Measurements from ENCODE around the gene TDRD3. TPM values are rescaled to one million over a fixed set of nuclear protein-coding genes. Genes with fewer than 3 reads are reported as not detected.
A peak's percentile ranks its signal among the peaks of the same experiment; 100 is the strongest.

The TDRD3 gene
- total and polyA plus RNA-seq, 2 experiments from 2014 or later = 20.8 to 29.5 TPM

GRCh38 chr13:60352644-60353043 lies 44.4 kb upstream of the TDRD3 start:
- no peak overlapping the region for H3K27ac ChIP-seq
- no peak overlapping the region for H3K4me3 ChIP-seq
- no peaks in the 10 kb centered on the region for H3K36me3 ChIP-seq
- no peaks in the 10 kb centered on the region for H3K9me3 ChIP-seq (ENCODE audit: low read depth)
- no peaks in the 10 kb centered on the region for H3K4me1 ChIP-seq (ENCODE audit: low read depth)
- no peaks in the 10 kb centered on the region for H3K27me3 ChIP-seq
- no peak for DNase-seq (ENCODE audit: low read depth in 1 of 2, low spot score in 1 of 2)
- no peak for TF ChIP-seq CTCF (IDR thresholded peaks at IDR 0.05; ENCODE audit: low read depth, low read length)

GRCh38 chr13:60355056-60355455 lies 42.0 kb upstream of the TDRD3 start:
- H3K36me3 ChIP-seq = no peaks in the 10 kb centered on the region
- DNase-seq (ENCODE audit: low read depth in 1 of 2, low spot score in 1 of 2) = no peak
- H3K4me3 ChIP-seq = no peak overlapping the region
- no peaks in the 10 kb centered on the region for H3K4me1 ChIP-seq (ENCODE audit: low read depth)
- TF ChIP-seq CTCF (IDR thresholded peaks at IDR 0.05; ENCODE audit: low read depth, low read length) = no peak
- no peaks in the 10 kb centered on the region for H3K27me3 ChIP-seq
- H3K27ac ChIP-seq = no peak overlapping the region
- H3K9me3 ChIP-seq (ENCODE audit: low read depth) = no peaks in the 10 kb centered on the region

- no peak for TF ChIP-seq CTCF (IDR thresholded peaks at IDR 0.05; ENCODE audit: low read depth, low read length)
- no peak for DNase-seq (ENCODE audit: low read depth in 1 of 2, low spot score in 1 of 2)
- Histone ChIP-seq H3K27ac (no peak overlapping the region), H3K36me3 (no peaks in the 10 kb centered on the region), H3K4me1 (ENCODE audit: low read depth) (no peaks in the 10 kb centered on the region), H3K4me3 (no peak overlapping the region), H3K9me3 (ENCODE audit: low read depth) (no peaks in the 10 kb centered on the region), H3K27me3 (no peaks in the 10 kb centered on the region)
Observed at GRCh38 chr13:60356970-60357369, 40.0 kb upstream of the TDRD3 start.

GRCh38 chr13:60358453-60358852 lies 38.6 kb upstream of the TDRD3 start:
- no peaks in the 10 kb centered on the region for H3K4me1 ChIP-seq (ENCODE audit: low read depth)
- DNase-seq (ENCODE audit: low read depth in 1 of 2, low spot score in 1 of 2) = no peak
- no peak overlapping the region for H3K27ac ChIP-seq
- H3K36me3 ChIP-seq = no peaks in the 10 kb centered on the region
- H3K4me3 ChIP-seq = no peak overlapping the region
- H3K9me3 ChIP-seq (ENCODE audit: low read depth) = no peaks in the 10 kb centered on the region
- no peaks in the 10 kb centered on the region for H3K27me3 ChIP-seq
- no peak for TF ChIP-seq CTCF (IDR thresholded peaks at IDR 0.05; ENCODE audit: low read depth, low read length)

GRCh38 chr13:60363288-60363687 lies 33.7 kb upstream of the TDRD3 start:
- Histone ChIP-seq H3K9me3 (ENCODE audit: low read depth) (no peaks in the 10 kb centered on the region), H3K4me3 (no peak overlapping the region), H3K27me3 (no peaks in the 10 kb centered on the region), H3K36me3 (no peaks in the 10 kb centered on the region), H3K27ac (no peak overlapping the region), H3K4me1 (ENCODE audit: low read depth) (no peaks in the 10 kb centered on the region)
- DNase-seq (ENCODE audit: low read depth in 1 of 2, low spot score in 1 of 2) = no peak
- TF ChIP-seq CTCF (IDR thresholded peaks at IDR 0.05; ENCODE audit: low read depth, low read length) = no peak

- H3K27me3 ChIP-seq = no peaks in the 10 kb centered on the region
- H3K4me1 ChIP-seq (ENCODE audit: low read depth) = no peaks in the 10 kb centered on the region
- TF ChIP-seq CTCF (IDR thresholded peaks at IDR 0.05; ENCODE audit: low read depth, low read length) = peak; percentile 30
- no peak overlapping the region for H3K27ac ChIP-seq
- no peak overlapping the region for H3K4me3 ChIP-seq
- H3K9me3 ChIP-seq (ENCODE audit: low read depth) = no peaks in the 10 kb centered on the region
- no peaks in the 10 kb centered on the region for H3K36me3 ChIP-seq
- peak in 1 of 2 donors; percentile 12 for DNase-seq (ENCODE audit: low read depth in 1 of 2, low spot score in 1 of 2)
Observed at GRCh38 chr13:60369242-60369641, 27.8 kb upstream of the TDRD3 start.

Data from cardiac muscle cell (in vitro differentiated cells and primary cell).